ENCODE measurements around the gene FAM221A.
"Not testable (repeated sequence)": the region's sequence is repeated elsewhere in the genome, so short reads cannot be mapped to it uniquely, and the experiment has no call there.

The FAM221A gene

GRCh38 chr7:23679898-23680413 is at the start of gene FAM221A:
TSS of gene FAM221A (plus strand) at chr7:23680199. CDS start at chr7:23680219, 20 bp downstream.
- DNase-seq (ENCODE audit: low read depth): peak; percentile 82

GRCh38 chr7:23633417-23633816 is 46.6 kb upstream of the FAM221A start:
- no peak for DNase-seq (ENCODE audit: low read depth)

GRCh38 chr7:23645822-23646221 is 34.2 kb upstream of the FAM221A start:
- no peak for DNase-seq (ENCODE audit: low read depth)

GRCh38 chr7:23653942-23654341 is 26.1 kb upstream of the FAM221A start:
- no peak for DNase-seq (ENCODE audit: low read depth)

DNA sequence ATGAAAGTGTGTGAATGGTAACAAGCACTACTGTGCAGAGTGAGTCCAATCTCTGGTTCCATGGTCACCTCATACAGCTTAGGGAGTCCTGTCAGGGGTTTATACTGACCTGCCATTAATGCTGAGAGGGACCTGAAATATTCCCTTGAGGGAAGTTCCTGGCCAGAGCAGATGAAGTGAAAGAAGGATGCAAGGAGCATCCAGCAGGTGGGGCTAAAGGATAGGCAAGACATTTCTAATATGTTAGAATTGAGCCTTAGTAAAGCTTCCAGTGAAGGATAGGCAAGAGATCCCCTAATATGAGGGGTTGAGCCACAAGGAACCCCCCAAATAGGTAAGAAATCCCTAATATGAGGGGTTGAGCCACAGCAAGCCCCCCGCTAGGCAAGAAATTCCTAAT is 25.5 kb upstream of the FAM221A start:
- DNase-seq (ENCODE audit: low read depth): no peak

GRCh38 chr7:23655433-23655832 is 24.6 kb upstream of the FAM221A start:
- no peak for DNase-seq (ENCODE audit: low read depth)

- no peak for DNase-seq (ENCODE audit: low read depth)
These were observed 21.1 kb upstream of the FAM221A start for GRCh38 chr7:23658831-23659427.

- DNase-seq (ENCODE audit: low read depth): no peak
These were observed 18.6 kb upstream of the FAM221A start for GRCh38 chr7:23661385-23661784.

DNA sequence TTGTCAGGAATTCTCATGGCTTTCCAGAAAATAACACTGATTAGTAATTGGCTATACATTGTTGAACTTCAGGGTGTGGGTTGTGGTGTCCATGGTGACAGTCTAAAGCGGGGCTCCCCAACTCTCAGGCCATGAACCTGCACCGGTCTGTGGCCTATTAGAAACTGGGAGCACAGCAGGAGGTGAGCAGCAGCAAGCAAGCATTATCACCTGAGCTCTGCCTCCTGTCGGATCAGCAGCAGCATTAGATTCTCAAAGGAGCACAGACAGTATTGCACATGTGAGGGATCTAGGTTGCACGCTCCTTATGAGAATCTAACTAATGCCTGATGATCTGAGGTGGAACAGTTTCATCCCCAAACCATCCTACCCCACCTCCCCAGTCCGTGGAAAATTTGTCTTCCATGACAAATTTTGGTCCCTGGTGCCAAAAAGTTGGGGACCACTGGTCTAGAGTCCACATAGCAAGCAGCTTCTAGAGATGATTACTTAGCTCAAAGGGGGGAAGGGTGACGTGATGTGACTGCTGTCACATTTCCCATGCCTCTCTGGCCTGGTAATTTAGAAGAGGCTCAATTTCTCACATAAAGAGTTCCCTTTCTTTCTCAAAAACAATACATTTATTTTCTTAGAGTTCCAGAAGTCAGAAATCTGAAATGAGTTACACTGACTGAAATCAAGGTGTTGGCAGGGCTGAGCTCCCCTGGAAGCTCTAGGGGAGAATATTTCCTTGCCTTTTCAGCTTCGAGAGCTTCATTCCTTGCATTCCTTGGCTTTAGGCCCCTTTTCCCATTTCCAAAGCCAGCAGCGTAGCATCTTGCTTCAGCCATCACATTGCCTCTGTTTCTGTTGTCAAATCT is 17.6 kb upstream of the FAM221A start:
- DNase-seq (ENCODE audit: low read depth): no peak

- no peak for DNase-seq (ENCODE audit: low read depth)
These were observed 17.1 kb upstream of the FAM221A start for GRCh38 chr7:23662984-23663313.

DNA sequence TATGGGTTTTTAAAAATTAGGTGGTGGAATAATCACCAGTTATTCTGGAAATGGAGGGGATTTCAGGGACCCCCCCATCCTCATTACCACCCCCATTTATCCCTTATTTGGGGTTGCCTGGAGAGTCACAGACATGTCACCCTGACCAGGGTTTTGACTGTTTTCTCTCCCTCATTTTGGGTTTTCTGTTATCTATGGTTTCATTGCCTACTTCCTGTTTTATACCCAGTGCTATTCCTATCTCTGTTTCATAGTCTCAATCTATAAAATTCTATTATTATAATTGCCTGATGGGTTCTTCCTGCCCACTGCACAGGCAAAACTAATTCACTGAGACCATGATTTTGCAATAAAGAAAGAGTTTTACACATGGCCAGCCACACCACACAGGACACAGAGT is 15.9 kb upstream of the FAM221A start:
- no peak for DNase-seq (ENCODE audit: low read depth)

- no peak for DNase-seq (ENCODE audit: low read depth)
These were observed 8.0 kb upstream of the FAM221A start for GRCh38 chr7:23672033-23672432.

GRCh38 chr7:23680414-23681405 is 711 bp downstream of the FAM221A start:
- DNase-seq (ENCODE audit: low read depth): peak; percentile 4

GRCh38 chr7:23684041-23684440 is 4.0 kb downstream of the FAM221A start:
- DNase-seq (ENCODE audit: low read depth): not testable (repeated sequence)

GRCh38 chr7:23685731-23686130 is 5.7 kb downstream of the FAM221A start:
- DNase-seq (ENCODE audit: low read depth): no peak

DNA sequence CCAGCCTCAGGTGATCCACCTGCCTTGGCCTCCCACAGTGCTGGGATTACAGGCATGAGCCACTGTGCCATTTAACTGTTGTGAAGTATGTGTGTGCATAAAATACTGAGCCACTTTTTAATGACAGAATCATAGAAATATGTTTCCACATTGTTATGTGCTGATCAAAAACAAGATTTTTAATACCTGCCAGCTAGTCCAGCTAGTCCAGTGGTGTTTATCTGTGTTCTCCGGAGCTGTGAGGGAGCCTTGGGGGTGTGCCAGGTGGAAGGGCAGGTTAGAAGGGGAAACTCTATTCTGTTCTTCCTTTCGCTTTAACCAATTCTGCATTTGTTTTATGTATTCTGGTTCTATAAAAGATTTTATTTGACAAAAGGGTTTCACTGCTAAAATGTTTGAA is 7.0 kb downstream of the FAM221A start:
- no peak for DNase-seq (ENCODE audit: low read depth)

DNA sequence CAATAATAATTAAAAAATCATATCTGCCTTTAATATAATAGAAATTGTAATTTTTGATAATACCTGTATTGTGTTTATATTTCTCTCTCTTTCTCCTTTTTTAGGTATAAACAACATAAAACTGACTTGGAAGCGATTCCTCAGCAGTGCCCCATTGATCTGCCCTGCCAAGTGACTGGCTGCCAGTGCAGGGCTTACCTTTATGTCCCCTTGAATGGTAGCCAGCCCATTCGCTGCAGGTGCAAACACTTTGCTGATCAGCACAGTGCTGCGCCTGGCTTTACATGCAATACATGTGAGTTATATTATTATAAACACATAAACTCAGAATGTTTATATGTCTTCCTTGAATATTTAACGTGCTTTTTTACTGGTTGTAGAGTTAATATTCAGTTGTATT is 9.2 kb downstream of the FAM221A start:
- no peak for DNase-seq (ENCODE audit: low read depth)

- DNase-seq (ENCODE audit: low read depth): no peak
These were observed 11.3 kb downstream of the FAM221A start for GRCh38 chr7:23691320-23691719.

- DNase-seq (ENCODE audit: low read depth): no peak
These were observed 13.2 kb downstream of the FAM221A start for GRCh38 chr7:23693224-23693623.

- peak; percentile 42 for DNase-seq (ENCODE audit: low read depth)
These were observed 17.0 kb downstream of the FAM221A start for GRCh38 chr7:23696916-23697441.

GRCh38 chr7:23698822-23699221 is 18.8 kb downstream of the FAM221A start:
- DNase-seq (ENCODE audit: low read depth): no peak

DNA sequence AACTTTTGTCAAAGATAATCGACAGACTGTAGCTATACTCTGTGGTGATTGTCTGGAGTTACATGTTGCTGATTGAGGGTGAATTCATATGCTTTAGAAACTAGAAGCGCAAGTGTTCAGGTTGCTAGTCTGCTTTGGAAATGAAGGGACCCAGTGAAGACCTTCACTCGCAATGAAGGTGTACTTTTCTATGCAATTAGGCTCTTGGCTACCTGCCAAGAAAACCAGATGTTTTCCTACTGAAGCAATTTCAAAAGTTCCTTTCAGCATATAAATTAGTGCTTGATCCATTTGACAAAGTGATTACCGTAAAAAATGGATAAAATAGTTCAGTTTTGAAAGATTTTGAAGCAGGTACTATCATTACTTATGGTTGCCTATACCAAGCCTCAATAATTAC is 20.0 kb downstream of the FAM221A start:
- no peak for DNase-seq (ENCODE audit: low read depth)

Data from stimulated activated CD8-positive, alpha-beta memory T cell treated with anti-CD3 and anti-CD28 coated beads, Interleukin-4, amount 100 ng/mL, for 24 hours (primary cell).